Measurements from ENCODE around the gene GIPC1. TPM values are rescaled to one million over a fixed set of nuclear protein-coding genes. Genes with fewer than 3 reads are reported as not detected.

GIPC1 gene
- total and polyA plus RNA-seq, 9 of the 15 experiments (the other 6 are each of a cell fraction or from before 2014, with no cell fraction given), result 0.49 to 54.7 (median 24.8) TPM

- TF ChIP-seq MGA (IDR thresholded peaks at IDR 0.05) (no peak), MXD1 (CRISPR knock-in tag; IDR thresholded peaks at IDR 0.05; ENCODE audit: borderline replicate concordance, poor library complexity, severe bottlenecking) (no peak), STAT5A (IDR thresholded peaks at IDR 0.05; ENCODE audit: borderline replicate concordance, low read length) (no peak), HMGXB4 (CRISPR knock-in tag; IDR thresholded peaks at IDR 0.05) (no peak), PYGO2 (tag; IDR thresholded peaks at IDR 0.05) (no peak), CBX1 (IDR thresholded peaks at IDR 0.05; ENCODE audit: low read depth) (no peak), U2AF1 (optimal IDR thresholded peaks at IDR 0.05; ENCODE audit: low read depth, low read length) (no peak), RFX5 (IDR thresholded peaks at IDR 0.05; ENCODE audit: low read depth, low read length) (no peak), HBP1 (CRISPR knock-in tag; IDR thresholded peaks at IDR 0.05) (no peak), FOXO4 (CRISPR knock-in tag; IDR thresholded peaks at IDR 0.05) (no peak), ILK (tag; IDR thresholded peaks at IDR 0.05; ENCODE audit: borderline replicate concordance, low read depth) (no peak)
These were observed 55.9 kb downstream of the GIPC1 start (continued) for GRCh38 chr19:14440049-14440448.

Measured in K562 (cell line).